Measurements from ENCODE around the gene RIT1.

Gene RIT1

DNA sequence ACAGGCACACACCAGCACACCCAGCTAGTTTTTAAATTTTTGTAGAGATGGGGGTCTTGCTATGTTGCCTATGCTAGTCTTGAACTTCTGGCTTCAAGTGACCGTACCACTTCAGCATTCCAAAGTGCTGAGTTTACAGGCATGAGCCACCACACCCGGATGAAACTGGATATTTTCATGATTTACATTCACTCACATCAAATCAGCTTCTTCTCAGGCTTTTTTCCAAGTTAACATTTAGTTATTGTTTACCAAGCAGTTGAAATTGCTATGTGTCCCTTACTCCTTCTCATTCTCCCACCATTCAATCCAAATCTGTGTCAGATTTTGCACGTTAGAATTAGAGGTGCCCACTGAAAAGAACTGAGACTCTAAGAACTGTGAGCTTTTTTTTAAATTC lies 18.4 kb downstream of the RIT1 start:
- peaks cover 7 to 9% of the 10 kb centered on the region in 2 donors for H3K36me3 Mint-ChIP-seq
- H3K9me3 Mint-ChIP-seq: no peaks in the 10 kb centered on the region
- no peaks in the 10 kb centered on the region for H3K27me3 Mint-ChIP-seq
- no peaks in the 10 kb centered on the region for H3K4me1 Mint-ChIP-seq
- no peak overlapping the region for H3K27ac Mint-ChIP-seq
- DNase-seq (no peak), ATAC-seq (replicated peaks) (no peak)
- H3K4me3 Mint-ChIP-seq: no peak overlapping the region

DNA sequence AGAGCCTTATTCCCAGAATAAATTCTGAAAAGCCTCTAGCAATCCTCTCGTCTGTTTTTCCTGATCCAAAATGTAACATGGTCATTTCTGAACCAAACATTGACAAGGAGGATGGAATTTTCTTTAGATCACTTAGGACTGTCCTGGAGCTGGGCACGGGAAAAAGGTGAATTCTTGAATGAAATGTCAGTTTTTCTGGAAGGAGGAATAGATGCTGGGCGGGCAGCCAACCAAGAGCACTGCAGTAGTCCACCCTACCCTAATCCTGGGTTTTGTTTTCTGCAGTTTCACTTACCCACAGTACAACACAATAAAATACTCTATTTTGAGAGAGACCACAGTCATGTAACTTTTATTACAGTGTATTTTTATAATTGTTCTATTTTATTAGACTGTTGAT lies 20.9 kb downstream of the RIT1 start:
- H3K4me3 Mint-ChIP-seq: no peak overlapping the region
- no peaks in the 10 kb centered on the region for H3K4me1 Mint-ChIP-seq
- no peaks in the 10 kb centered on the region for H3K9me3 Mint-ChIP-seq
- no peak for ATAC-seq (replicated peaks)
- no peaks in the 10 kb centered on the region for H3K27me3 Mint-ChIP-seq
- peaks cover 4% of the 10 kb centered on the region in 2 donors for H3K36me3 Mint-ChIP-seq
- no peak overlapping the region for H3K27ac Mint-ChIP-seq
- DNase-seq: no peak

DNA sequence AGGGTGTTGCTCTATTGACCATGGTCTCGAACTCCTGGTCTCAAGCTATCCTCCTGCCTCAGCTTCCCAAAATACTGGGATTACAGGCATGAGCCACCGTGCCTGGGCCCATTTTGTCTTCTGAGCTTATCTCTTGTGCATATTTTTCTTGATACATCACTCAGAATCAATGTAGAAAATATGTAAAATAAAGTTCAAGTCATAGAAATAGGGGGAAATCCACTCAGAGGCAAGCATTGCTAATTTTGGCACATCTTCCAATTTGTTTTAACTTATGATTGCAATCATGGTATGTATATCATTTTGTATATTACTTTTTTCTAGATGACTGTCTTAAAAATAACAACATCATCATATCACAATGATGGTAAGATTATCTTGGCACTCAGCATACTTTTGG lies 21.6 kb downstream of the RIT1 start:
- ATAC-seq (replicated peaks) (no peak), DNase-seq (no peak)
- peaks cover 3 to 4% of the 10 kb centered on the region in 2 donors for H3K36me3 Mint-ChIP-seq
- no peak overlapping the region for H3K4me3 Mint-ChIP-seq
- no peak overlapping the region for H3K27ac Mint-ChIP-seq
- H3K9me3 Mint-ChIP-seq: no peaks in the 10 kb centered on the region
- H3K27me3 Mint-ChIP-seq: no peaks in the 10 kb centered on the region
- H3K4me1 Mint-ChIP-seq: no peaks in the 10 kb centered on the region

DNA sequence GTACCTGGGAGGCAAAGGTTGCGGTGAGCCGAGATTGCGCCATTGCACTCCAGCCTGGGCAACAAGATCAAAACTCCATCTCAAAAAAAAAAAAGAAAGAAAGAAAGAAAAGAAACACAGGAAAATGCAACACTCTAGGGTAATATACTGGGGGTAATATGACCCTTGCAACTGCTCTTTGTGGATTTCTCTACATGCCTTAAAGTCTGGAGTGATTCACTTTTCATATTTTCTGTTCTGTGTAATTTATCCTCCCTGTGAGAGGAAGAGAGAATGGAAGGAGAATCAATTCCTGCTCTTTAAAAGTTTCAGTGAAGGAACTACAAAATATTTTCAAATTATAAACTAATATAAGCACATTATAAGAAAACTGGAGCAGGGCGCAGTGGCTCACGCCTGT lies 22.7 kb downstream of the RIT1 start:
- H3K36me3 Mint-ChIP-seq: peaks cover 3 to 8% of the 10 kb centered on the region in 2 donors
- H3K4me3 Mint-ChIP-seq: no peak overlapping the region
- no peaks in the 10 kb centered on the region for H3K27me3 Mint-ChIP-seq
- DNase-seq: no peak
- H3K9me3 Mint-ChIP-seq: no peaks in the 10 kb centered on the region
- ATAC-seq (replicated peaks): no peak
- no peaks in the 10 kb centered on the region for H3K4me1 Mint-ChIP-seq
- H3K27ac Mint-ChIP-seq: no peak overlapping the region

DNA sequence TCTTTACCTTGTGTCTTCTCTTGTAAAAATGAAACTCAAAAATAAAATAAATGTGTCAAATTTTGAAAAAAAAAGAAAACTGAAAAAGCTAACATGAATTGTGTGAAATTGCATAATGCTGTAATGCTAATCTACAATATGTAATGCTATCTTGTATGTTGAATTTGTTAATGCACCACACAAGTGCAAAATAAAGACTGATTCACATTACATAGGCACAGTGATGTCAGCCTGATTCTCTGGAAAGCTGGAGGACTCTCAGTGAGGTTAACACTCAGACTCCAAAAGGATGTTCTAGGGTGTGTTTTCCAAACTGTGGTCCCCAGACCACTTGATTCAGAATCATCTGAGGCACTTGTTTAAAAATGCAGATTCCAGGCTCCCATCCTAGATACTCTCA lies 26.2 kb downstream of the RIT1 start:
- Mint-ChIP-seq H3K27me3 (no peaks in the 10 kb centered on the region), H3K9me3 (no peaks in the 10 kb centered on the region)
- DNase-seq: no peak

DNA sequence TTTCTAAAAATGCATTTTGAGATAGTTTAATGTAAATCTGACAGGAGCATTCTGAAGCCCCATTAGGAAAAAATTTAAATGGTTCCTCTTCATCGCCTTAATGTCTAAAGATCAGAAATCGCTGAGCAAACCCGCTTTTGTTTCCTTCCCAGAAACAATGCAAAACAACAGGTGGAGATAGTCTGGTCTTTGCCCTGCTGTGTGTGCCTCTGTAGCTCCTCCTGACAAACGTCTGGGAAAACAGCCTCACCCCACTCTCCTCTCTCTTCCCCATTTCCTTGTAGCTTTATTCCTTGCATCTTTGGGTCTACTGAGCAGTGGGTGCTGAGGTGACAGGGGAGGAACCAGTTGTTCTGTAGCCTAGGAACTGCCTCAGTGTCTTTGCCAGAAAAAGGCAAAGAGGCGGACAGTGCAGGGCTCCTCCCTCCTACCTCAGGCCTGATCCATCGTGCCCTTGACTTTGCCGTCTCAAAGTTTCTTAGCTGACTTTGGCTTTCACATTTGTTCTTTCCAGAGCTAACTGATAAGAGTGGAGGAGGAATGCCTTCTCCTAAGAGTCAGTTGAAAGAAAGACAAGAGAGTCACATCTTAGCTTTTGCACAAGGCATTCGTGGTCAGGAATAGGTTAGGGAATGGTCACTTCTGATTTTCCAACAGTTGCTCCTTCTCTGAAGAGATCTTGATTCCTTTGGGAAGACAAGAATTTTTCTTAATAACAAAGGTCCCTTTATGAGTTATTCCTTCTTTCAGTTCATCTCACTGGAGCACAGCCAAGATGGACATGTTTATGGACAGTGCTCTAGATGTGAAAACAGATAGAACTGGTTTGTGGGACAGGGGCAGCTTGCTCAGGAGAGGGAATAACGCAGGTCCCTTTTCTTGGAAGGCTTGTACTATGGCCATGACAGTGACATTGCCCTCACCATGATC lies 26.9 kb downstream of the RIT1 start:
- peaks cover 11 to 26% of the 10 kb centered on the region in 2 donors for H3K36me3 Mint-ChIP-seq
- no peaks in the 10 kb centered on the region for H3K27me3 Mint-ChIP-seq
- no peak overlapping the region for H3K27ac Mint-ChIP-seq

More for the DNA sequence above, 26.2 kb downstream of the RIT1 start:
- peaks cover 9 to 18% of the 10 kb centered on the region in 2 donors for H3K4me1 Mint-ChIP-seq
- ATAC-seq (replicated peaks): no peak
- no peak overlapping the region for H3K4me3 Mint-ChIP-seq
- no peak overlapping the region for H3K27ac Mint-ChIP-seq
- H3K36me3 Mint-ChIP-seq: peaks cover 11 to 20% of the 10 kb centered on the region in 2 donors

DNA sequence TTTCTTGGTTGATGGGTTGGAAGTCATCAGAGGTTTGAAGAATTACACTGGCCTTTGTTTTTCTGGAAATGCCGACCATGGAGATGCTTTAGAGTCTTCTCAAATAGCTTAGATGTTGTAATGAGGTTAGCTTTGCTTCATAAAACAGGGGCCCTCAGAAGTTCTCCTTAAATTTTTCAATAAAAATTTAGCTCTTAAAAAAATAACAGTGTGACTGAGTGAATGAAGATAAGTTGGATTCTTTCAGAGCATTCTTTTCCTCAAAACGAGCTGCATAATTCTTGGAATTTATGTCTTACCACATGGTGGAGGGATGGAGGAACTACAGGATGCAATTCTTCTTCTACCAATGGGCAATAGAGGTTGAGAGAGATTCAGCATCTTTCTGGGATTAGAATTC lies 28.4 kb downstream of the RIT1 start:
- DNase-seq: no peak
- no peak overlapping the region for H3K27ac Mint-ChIP-seq
- no peaks in the 10 kb centered on the region for H3K27me3 Mint-ChIP-seq
- no peak for ATAC-seq (replicated peaks)
- H3K9me3 Mint-ChIP-seq: no peaks in the 10 kb centered on the region
- H3K4me1 Mint-ChIP-seq: peaks cover 9 to 18% of the 10 kb centered on the region in 2 donors
- H3K36me3 Mint-ChIP-seq: peaks cover 13 to 32% of the 10 kb centered on the region in 2 donors
- no peak overlapping the region for H3K4me3 Mint-ChIP-seq

More for the DNA sequence above, 26.9 kb downstream of the RIT1 start:
- no peak overlapping the region for H3K4me3 Mint-ChIP-seq
- H3K9me3 Mint-ChIP-seq: no peaks in the 10 kb centered on the region
- peaks cover 9 to 18% of the 10 kb centered on the region in 2 donors for H3K4me1 Mint-ChIP-seq
- DNase-seq (no peak), ATAC-seq (replicated peaks) (no peak)

DNA sequence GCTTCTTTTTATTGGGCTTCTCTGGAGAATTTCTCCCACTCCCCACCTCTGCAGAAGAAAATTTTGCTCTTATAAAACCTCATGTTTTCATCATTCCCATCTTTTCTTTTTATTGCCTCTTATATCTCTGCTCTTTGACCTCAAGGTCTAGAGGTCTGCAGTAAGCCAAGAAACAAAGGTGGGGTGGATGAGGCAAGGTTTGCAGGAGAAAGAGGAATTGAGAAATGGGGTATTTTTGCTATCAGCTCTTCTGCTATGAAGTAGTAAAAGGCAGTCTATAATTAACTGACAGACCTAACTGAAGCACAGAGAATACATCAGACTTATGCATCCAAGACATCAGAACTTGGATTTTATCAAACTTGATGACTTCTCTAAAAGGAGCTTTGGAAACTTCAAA lies 28.9 kb downstream of the RIT1 start:
- Mint-ChIP-seq H3K4me3 (peak overlapping the region in 1 of 2 donors; percentile 42), H3K27me3 (no peaks in the 10 kb centered on the region), H3K36me3 (peaks cover 13 to 32% of the 10 kb centered on the region in 2 donors), H3K9me3 (no peaks in the 10 kb centered on the region), H3K4me1 (peaks cover 9 to 18% of the 10 kb centered on the region in 2 donors), H3K27ac (no peak overlapping the region)
- ATAC-seq (replicated peaks) (peak; percentile 98 to 99), DNase-seq (no peak)

DNA sequence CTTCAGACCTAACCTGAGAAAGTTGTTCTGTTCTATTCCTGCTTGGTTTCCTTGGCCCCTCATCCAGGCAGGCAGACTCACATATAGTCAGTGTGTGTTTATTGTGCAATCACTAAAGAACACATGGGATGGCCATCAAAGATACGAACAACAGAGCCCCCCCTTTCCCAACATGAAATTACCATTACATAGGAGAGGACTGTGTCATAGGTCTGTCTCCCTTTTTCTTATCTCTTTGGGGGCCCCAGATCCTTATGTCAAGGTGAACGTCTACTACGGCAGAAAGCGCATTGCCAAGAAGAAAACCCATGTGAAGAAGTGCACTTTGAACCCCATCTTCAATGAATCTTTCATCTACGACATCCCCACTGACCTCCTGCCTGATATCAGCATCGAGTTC lies 30.2 kb downstream of the RIT1 start:
- ATAC-seq (replicated peaks) (no peak), DNase-seq (no peak)
- Mint-ChIP-seq H3K27me3 (no peaks in the 10 kb centered on the region), H3K4me3 (no peak overlapping the region), H3K9me3 (no peaks in the 10 kb centered on the region), H3K36me3 (peaks cover 13 to 33% of the 10 kb centered on the region in 2 donors), H3K4me1 (peaks cover 9 to 18% of the 10 kb centered on the region in 2 donors), H3K27ac (no peak overlapping the region)

DNA sequence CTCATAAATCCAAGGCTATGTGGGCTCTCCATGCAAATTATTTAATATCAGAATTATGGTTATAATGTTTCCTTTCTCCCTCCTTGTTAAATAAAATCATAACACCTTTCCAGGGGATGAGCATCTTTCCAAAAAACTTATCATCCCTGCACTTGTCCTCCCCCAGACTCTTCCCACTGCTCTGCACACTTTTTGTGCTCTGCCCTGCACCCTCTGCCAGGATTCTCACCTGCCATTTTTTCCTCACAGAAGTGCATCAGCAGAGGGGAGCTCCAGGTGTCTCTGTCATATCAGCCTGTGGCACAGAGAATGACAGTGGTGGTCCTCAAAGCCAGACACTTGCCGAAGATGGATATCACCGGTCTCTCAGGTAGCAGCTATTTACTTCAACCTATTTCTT lies 30.9 kb downstream of the RIT1 start:
- ATAC-seq (replicated peaks): no peak

DNA sequence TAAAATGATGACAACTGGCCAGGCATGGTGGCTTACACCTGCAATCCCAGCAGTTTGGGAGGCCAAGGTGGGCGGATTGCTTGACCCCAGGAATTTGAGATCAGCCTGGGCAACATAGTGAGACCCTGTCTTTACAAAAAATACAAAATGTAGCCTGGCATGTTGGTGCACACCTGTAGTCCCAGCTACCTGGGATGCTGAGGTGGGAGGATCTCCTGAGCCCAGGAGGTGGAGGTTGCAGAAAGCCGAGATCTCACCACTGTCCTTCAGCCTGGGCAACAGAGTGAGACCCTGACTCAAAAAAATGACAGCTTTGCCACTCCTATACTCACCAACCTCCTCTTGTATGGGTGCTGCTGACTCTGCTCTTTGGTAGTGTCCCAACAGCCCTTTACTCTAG lies 33.2 kb downstream of the RIT1 start:
- ATAC-seq (replicated peaks): no peak

More for the DNA sequence above, 30.9 kb downstream of the RIT1 start:
- Mint-ChIP-seq H3K27me3 (no peaks in the 10 kb centered on the region), H3K4me3 (no peak overlapping the region), H3K36me3 (peaks cover 15 to 33% of the 10 kb centered on the region in 2 donors), H3K4me1 (peaks cover 9 to 18% of the 10 kb centered on the region in 2 donors), H3K27ac (no peak overlapping the region), H3K9me3 (no peaks in the 10 kb centered on the region)
- no peak for DNase-seq

DNA sequence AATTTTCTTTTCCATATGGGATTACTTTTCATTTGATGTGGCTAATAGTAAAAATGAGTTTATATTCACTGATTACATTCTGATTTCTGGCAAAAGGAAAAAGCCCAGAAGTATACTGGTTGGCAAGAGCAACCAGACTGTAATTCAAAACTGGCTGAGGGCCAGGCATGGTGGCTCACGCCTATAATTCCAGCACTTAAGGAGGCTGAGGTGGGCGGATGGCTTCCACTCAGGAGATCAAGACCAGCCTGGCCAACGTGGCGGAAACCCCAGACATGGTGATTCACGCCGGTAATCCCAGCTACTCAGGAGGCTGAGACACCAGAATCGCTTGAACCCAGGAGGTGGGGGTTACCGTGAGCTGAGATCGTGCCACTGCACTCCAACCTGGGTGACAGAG lies 37.3 kb downstream of the RIT1 start:
- DNase-seq (no peak), ATAC-seq (replicated peaks) (no peak)
- H3K27ac Mint-ChIP-seq: no peak overlapping the region
- H3K4me3 Mint-ChIP-seq: no peak overlapping the region
- H3K27me3 Mint-ChIP-seq: no peaks in the 10 kb centered on the region
- no peaks in the 10 kb centered on the region for H3K9me3 Mint-ChIP-seq
- peaks cover 14 to 27% of the 10 kb centered on the region in 2 donors for H3K36me3 Mint-ChIP-seq
- H3K4me1 Mint-ChIP-seq: no peaks in the 10 kb centered on the region

More for the DNA sequence above, 33.2 kb downstream of the RIT1 start:
- Mint-ChIP-seq H3K4me1 (peaks cover 9 to 18% of the 10 kb centered on the region in 2 donors), H3K36me3 (peaks cover 15 to 31% of the 10 kb centered on the region in 2 donors), H3K27me3 (no peaks in the 10 kb centered on the region), H3K4me3 (no peak overlapping the region), H3K27ac (no peak overlapping the region), H3K9me3 (no peaks in the 10 kb centered on the region)
- no peak for DNase-seq

DNA sequence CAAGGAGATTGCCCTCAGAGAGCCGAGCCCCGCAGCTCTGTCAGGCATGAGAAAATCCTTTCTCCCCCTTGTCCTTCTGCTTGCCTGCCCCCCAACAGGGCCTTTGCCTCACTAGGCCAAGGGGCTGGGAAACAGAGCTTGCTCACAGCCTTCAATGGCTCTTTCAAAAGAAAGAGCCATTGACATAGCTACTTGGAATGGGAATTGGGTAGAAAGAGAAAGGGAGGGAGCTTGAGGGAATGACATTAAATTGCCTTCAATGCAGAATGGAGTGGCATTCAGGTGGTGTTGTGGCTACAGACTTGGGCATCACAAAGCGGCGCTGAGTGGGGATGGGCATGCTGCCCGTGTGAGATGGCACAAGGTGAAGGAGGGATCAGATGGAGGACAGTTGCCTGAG lies 38.6 kb downstream of the RIT1 start:
- H3K4me3 Mint-ChIP-seq: no peak overlapping the region
- H3K27ac Mint-ChIP-seq: no peak overlapping the region
- DNase-seq (no peak), ATAC-seq (replicated peaks) (no peak)
- no peaks in the 10 kb centered on the region for H3K4me1 Mint-ChIP-seq
- peaks cover 16 to 31% of the 10 kb centered on the region in 2 donors for H3K36me3 Mint-ChIP-seq
- no peaks in the 10 kb centered on the region for H3K27me3 Mint-ChIP-seq
- no peaks in the 10 kb centered on the region for H3K9me3 Mint-ChIP-seq

DNA sequence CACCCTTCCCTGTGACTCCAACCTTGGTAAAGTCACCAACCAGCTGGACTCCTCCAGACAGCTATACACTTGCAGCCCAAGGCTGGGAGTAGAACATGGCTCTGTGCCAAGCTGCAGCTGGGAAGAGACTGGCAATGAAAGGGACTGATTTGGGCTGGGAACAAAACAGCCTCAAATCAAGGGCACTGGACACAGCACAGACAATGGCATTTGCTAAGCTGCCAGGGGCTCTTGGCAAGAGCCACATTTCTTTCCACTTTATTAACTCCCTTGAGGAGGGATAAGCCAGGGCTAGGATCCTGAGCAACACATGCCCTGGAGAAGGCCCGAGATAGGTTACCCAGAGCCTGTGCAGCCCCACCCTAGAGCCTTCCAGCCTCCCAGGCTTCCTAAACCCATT lies 39.8 kb downstream of the RIT1 start:
- no peak for ATAC-seq (replicated peaks)
- Mint-ChIP-seq H3K9me3 (no peaks in the 10 kb centered on the region), H3K27ac (no peak overlapping the region), H3K4me3 (no peak overlapping the region), H3K27me3 (no peaks in the 10 kb centered on the region), H3K4me1 (no peaks in the 10 kb centered on the region), H3K36me3 (peaks cover 13 to 32% of the 10 kb centered on the region in 2 donors)
- no peak for DNase-seq

DNA sequence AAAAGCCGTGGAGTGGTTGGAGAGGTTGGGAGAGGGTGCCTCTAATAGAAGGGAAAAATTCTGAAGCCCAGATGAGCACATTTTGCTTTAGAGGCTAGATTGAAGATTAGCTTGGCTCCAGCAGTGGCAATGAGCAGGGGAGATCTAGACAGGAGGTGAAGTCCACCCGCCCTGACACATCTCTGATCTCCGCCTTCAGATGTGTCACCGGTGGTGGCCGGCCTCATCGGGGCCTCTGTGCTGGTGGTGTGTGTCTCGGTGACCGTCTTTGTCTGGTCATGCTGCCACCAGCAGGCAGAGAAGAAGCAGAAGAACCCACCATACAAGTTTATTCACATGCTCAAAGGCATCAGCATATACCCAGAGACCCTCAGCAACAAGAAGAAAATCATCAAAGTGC lies 43.4 kb downstream of the RIT1 start:
- no peak for ATAC-seq (replicated peaks)
- Mint-ChIP-seq H3K27ac (no peak overlapping the region), H3K4me1 (no peaks in the 10 kb centered on the region), H3K27me3 (peaks cover 0 to under 1% of the 10 kb centered on the region in 2 donors), H3K4me3 (no peak overlapping the region), H3K36me3 (peaks cover 10 to 27% of the 10 kb centered on the region in 2 donors), H3K9me3 (no peaks in the 10 kb centered on the region)
- DNase-seq: no peak

Data from stimulated activated naive B cell treated with anti-CD40 and anti-IgM and Interleukin-4, amounts not matched to agents 10 μg/mL and 1 μg/mL and 100 μg/mL, for 72 hours (primary cell).